ENCODE measurements around the gene SCAF1.
"Not testable (repeated sequence)": the region's sequence is repeated elsewhere in the genome, so short reads cannot be mapped to it uniquely, and the experiment has no call there.

The SCAF1 gene

GRCh38 chr19:49631014-49631588 lies 10.9 kb upstream of the SCAF1 start:
- TF ChIP-seq CTCF (IDR thresholded peaks at IDR 0.05; ENCODE audit: low read depth, low read length, missing control alignments) = no peak
- DNase-seq (ENCODE audit: low read depth) = no peak
- in situ Hi-C loops (cut with HindIII; ENCODE audit: low sequenced_read_pairs) = no loop called here
- H3K4me3 ChIP-seq (ENCODE audit: low read depth, low read length) = no peak overlapping the region

GRCh38 chr19:49631610-49632192 lies 10.3 kb upstream of the SCAF1 start:
- in situ Hi-C loops (cut with HindIII; ENCODE audit: low sequenced_read_pairs) = no loop called here
- no peak overlapping the region for H3K4me3 ChIP-seq (ENCODE audit: low read depth, low read length)
- no peak for TF ChIP-seq CTCF (IDR thresholded peaks at IDR 0.05; ENCODE audit: low read depth, low read length, missing control alignments)
- DNase-seq (ENCODE audit: low read depth) = no peak

GRCh38 chr19:49632576-49632975 lies 9.4 kb upstream of the SCAF1 start:
- in situ Hi-C loops (cut with HindIII; ENCODE audit: low sequenced_read_pairs) = no loop called here
- no peak for TF ChIP-seq CTCF (IDR thresholded peaks at IDR 0.05; ENCODE audit: low read depth, low read length, missing control alignments)
- DNase-seq (ENCODE audit: low read depth) = no peak
- H3K4me3 ChIP-seq (ENCODE audit: low read depth, low read length) = no peak overlapping the region

- H3K4me3 ChIP-seq (ENCODE audit: low read depth, low read length); DNase-seq (ENCODE audit: low read depth); in situ Hi-C loops (cut with HindIII; ENCODE audit: low sequenced_read_pairs): not testable (repeated sequence)
These were observed 8.7 kb upstream of the SCAF1 start for GRCh38 chr19:49633273-49633672.

- in situ Hi-C loops (cut with HindIII; ENCODE audit: low sequenced_read_pairs) = no loop called here
- DNase-seq (ENCODE audit: low read depth) = no peak
- TF ChIP-seq CTCF (IDR thresholded peaks at IDR 0.05; ENCODE audit: low read depth, low read length, missing control alignments) = peak; percentile 21
- no peak overlapping the region for H3K4me3 ChIP-seq (ENCODE audit: low read depth, low read length)
These were observed 6.3 kb upstream of the SCAF1 start for GRCh38 chr19:49635530-49636232.

- in situ Hi-C loops (cut with HindIII; ENCODE audit: low sequenced_read_pairs) = no loop called here
These were observed 5.6 kb upstream of the SCAF1 start for GRCh38 chr19:49636233-49636932.

More at GRCh38 chr19:49636233-49636932, 5.6 kb upstream of the SCAF1 start:
- no peak for TF ChIP-seq CTCF (IDR thresholded peaks at IDR 0.05; ENCODE audit: low read depth, low read length, missing control alignments)
- no peak overlapping the region for H3K4me3 ChIP-seq (ENCODE audit: low read depth, low read length)
- DNase-seq (ENCODE audit: low read depth) = no peak

All from astrocyte of the cerebellum (primary cell).